ENCODE measurements around the gene TEX36.

- TF ChIP-seq, protein P1, sequence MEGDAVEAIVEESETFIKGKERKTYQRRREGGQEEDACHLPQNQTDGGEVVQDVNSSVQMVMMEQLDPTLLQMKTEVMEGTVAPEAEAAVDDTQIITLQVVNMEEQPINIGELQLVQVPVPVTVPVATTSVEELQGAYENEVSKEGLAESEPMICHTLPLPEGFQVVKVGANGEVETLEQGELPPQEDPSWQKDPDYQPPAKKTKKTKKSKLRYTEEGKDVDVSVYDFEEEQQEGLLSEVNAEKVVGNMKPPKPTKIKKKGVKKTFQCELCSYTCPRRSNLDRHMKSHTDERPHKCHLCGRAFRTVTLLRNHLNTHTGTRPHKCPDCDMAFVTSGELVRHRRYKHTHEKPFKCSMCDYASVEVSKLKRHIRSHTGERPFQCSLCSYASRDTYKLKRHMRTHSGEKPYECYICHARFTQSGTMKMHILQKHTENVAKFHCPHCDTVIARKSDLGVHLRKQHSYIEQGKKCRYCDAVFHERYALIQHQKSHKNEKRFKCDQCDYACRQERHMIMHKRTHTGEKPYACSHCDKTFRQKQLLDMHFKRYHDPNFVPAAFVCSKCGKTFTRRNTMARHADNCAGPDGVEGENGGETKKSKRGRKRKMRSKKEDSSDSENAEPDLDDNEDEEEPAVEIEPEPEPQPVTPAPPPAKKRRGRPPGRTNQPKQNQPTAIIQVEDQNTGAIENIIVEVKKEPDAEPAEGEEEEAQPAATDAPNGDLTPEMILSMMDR (conservative IDR thresholded peaks at IDR 0.05; ENCODE audit: low read depth, low read length), result no peak
- TF ChIP-seq EZH2 (IDR thresholded peaks at IDR 0.05; ENCODE audit: borderline replicate concordance, low read depth, low read length, poor library complexity, severe bottlenecking), result no peak
Measured at GRCh38 chr10:125720002-125720382, 37.0 kb upstream of the TEX36 start.
